Measurements from ENCODE around the gene CLECL1. TPM values are rescaled to one million over a fixed set of nuclear protein-coding genes. Genes with fewer than 3 reads are reported as not detected.

CLECL1 gene
- total and polyA plus RNA-seq, 2 of the 8 experiments (the other 6 are each of a cell fraction or from before 2014, with no cell fraction given) = not detected

DNA sequence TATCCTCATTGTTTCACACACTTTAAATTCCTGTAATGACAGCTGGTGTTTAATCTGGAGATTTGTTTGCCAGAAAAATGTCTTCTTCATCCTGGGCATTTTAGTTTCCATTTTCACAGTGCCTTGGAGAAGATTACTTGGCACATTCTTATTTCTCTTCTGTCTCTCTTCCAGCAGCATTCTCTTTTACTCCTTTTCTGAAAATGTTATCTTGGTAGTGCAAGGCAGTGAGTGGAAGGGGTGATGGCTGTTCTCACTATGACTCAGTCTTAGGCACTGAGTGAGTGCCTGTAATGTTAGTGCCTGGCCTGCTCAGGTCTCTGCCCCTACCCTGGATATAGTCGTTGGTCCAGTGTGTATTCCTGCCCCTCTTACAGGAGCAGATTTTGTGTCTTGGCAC is 13.1 kb downstream of the CLECL1 start (continued):
- TF ChIP-seq, protein P1, sequence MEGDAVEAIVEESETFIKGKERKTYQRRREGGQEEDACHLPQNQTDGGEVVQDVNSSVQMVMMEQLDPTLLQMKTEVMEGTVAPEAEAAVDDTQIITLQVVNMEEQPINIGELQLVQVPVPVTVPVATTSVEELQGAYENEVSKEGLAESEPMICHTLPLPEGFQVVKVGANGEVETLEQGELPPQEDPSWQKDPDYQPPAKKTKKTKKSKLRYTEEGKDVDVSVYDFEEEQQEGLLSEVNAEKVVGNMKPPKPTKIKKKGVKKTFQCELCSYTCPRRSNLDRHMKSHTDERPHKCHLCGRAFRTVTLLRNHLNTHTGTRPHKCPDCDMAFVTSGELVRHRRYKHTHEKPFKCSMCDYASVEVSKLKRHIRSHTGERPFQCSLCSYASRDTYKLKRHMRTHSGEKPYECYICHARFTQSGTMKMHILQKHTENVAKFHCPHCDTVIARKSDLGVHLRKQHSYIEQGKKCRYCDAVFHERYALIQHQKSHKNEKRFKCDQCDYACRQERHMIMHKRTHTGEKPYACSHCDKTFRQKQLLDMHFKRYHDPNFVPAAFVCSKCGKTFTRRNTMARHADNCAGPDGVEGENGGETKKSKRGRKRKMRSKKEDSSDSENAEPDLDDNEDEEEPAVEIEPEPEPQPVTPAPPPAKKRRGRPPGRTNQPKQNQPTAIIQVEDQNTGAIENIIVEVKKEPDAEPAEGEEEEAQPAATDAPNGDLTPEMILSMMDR (IDR thresholded peaks at IDR 0.05; ENCODE audit: control extremely low read depth in 1 of 3, insufficient read depth in 1 of 3, low read depth in 1 of 3, low read length in 3 of 3) = no peak
- TF ChIP-seq, protein P2, sequence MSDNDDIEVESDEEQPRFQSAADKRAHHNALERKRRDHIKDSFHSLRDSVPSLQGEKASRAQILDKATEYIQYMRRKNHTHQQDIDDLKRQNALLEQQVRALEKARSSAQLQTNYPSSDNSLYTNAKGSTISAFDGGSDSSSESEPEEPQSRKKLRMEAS (IDR thresholded peaks at IDR 0.05) = no peak
